ENCODE data around the gene ASB7. TPM values are rescaled to one million over a fixed set of nuclear protein-coding genes. Genes with fewer than 3 reads are reported as not detected.
A peak's percentile ranks its signal among the peaks of the same experiment; 100 is the strongest.

Gene ASB7
- total RNA-seq, 1 donor: 13.8 TPM

GRCh38 chr15:100653608-100654007 is 51.2 kb downstream of the ASB7 start:
- TF ChIP-seq, protein P1, sequence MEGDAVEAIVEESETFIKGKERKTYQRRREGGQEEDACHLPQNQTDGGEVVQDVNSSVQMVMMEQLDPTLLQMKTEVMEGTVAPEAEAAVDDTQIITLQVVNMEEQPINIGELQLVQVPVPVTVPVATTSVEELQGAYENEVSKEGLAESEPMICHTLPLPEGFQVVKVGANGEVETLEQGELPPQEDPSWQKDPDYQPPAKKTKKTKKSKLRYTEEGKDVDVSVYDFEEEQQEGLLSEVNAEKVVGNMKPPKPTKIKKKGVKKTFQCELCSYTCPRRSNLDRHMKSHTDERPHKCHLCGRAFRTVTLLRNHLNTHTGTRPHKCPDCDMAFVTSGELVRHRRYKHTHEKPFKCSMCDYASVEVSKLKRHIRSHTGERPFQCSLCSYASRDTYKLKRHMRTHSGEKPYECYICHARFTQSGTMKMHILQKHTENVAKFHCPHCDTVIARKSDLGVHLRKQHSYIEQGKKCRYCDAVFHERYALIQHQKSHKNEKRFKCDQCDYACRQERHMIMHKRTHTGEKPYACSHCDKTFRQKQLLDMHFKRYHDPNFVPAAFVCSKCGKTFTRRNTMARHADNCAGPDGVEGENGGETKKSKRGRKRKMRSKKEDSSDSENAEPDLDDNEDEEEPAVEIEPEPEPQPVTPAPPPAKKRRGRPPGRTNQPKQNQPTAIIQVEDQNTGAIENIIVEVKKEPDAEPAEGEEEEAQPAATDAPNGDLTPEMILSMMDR (IDR thresholded peaks at IDR 0.05; ENCODE audit: insufficient read depth, low read depth, low read length): no peak
- H3K4me3 ChIP-seq (ENCODE audit: low read depth, low read length): no peak overlapping the region
- DNase-seq (ENCODE audit: low read depth): no peak

DNA sequence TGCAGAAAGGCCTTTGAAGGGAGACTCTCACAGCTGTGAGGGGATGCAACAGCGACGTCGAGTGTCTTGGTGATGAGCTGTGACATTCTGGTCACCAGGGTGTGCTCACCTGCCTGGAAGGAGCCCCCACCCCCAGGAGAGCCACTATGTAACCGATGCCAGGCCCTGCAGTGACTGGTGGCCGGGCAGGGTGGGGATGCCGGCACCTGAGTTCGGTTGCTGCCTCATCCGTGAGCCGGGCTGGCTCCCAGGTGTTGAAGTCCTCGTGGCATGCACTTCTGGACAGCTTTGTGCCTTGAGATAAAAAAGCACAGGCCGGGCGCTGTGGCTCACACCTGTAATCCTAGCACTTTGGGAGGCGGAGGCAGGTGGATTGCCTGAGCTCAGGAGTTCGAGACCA is 56.5 kb downstream of the ASB7 start:
- no peak for DNase-seq (ENCODE audit: low read depth)
- TF ChIP-seq, protein P1 (IDR thresholded peaks at IDR 0.05; ENCODE audit: insufficient read depth, low read depth, low read length): no peak
- no peak overlapping the region for H3K4me3 ChIP-seq (ENCODE audit: low read depth, low read length)

DNA sequence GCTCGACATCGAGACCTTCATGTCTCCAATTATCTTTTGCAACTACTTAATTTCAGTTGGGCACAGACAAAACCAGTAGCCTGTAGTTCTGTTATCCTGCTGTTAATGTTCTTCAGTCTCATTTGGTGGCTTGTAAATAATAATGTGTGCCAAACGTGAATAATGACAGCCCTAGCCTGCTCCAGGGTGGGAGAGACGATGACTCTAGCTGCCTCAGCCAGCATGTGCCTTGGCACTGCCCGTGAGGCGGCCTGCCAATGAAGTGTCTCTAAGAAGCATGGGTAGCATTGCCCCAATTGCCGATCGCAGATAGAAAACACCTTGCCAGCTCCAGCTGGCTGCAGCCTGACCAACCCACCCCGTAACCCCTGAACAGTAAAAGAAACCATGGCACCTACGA is 58.8 kb downstream of the ASB7 start:
- TF ChIP-seq, protein P1 (IDR thresholded peaks at IDR 0.05; ENCODE audit: insufficient read depth, low read depth, low read length): no peak
- no peak overlapping the region for H3K4me3 ChIP-seq (ENCODE audit: low read depth, low read length)
- DNase-seq (ENCODE audit: low read depth): no peak

GRCh38 chr15:100663086-100663914 is 60.9 kb downstream of the ASB7 start:
- no peak overlapping the region for H3K4me3 ChIP-seq (ENCODE audit: low read depth, low read length)
- peak; percentile 20 for DNase-seq (ENCODE audit: low read depth)
- TF ChIP-seq, protein P1 (IDR thresholded peaks at IDR 0.05; ENCODE audit: insufficient read depth, low read depth, low read length): peak; percentile 50

GRCh38 chr15:100663915-100664281 is 61.5 kb downstream of the ASB7 start:
- peak; percentile 59 for DNase-seq (ENCODE audit: low read depth)

GRCh38 chr15:100665570-100665969 is 63.2 kb downstream of the ASB7 start:
- DNase-seq (ENCODE audit: low read depth): peak; percentile 66

More at GRCh38 chr15:100663915-100664281, 61.5 kb downstream of the ASB7 start:
- H3K4me3 ChIP-seq (ENCODE audit: low read depth, low read length): peak overlapping the region; percentile 7
- TF ChIP-seq, protein P1 (IDR thresholded peaks at IDR 0.05; ENCODE audit: insufficient read depth, low read depth, low read length): no peak

More at GRCh38 chr15:100665570-100665969, 63.2 kb downstream of the ASB7 start:
- H3K4me3 ChIP-seq (ENCODE audit: low read depth, low read length): no peak overlapping the region
- TF ChIP-seq, protein P1 (IDR thresholded peaks at IDR 0.05; ENCODE audit: insufficient read depth, low read depth, low read length): no peak

All from fibroblast of villous mesenchyme (primary cell).